CD4-positive, alpha-beta T cell treated with Interleukin-6 at 100 ng/mL for 8 hours (primary cell): ENCODE data around the gene PTH2.
"Not testable (repeated sequence)": the region's sequence is repeated elsewhere in the genome, so short reads cannot be mapped to it uniquely, and the experiment has no call there.

Experiments
- DNase-seq: peaks from one replicate; pipeline ENCODE4 v3.0.0-alpha.2; 2020; ENCODE audit warnings: mixed read lengths, low spot score

The PTH2 gene

DNA sequence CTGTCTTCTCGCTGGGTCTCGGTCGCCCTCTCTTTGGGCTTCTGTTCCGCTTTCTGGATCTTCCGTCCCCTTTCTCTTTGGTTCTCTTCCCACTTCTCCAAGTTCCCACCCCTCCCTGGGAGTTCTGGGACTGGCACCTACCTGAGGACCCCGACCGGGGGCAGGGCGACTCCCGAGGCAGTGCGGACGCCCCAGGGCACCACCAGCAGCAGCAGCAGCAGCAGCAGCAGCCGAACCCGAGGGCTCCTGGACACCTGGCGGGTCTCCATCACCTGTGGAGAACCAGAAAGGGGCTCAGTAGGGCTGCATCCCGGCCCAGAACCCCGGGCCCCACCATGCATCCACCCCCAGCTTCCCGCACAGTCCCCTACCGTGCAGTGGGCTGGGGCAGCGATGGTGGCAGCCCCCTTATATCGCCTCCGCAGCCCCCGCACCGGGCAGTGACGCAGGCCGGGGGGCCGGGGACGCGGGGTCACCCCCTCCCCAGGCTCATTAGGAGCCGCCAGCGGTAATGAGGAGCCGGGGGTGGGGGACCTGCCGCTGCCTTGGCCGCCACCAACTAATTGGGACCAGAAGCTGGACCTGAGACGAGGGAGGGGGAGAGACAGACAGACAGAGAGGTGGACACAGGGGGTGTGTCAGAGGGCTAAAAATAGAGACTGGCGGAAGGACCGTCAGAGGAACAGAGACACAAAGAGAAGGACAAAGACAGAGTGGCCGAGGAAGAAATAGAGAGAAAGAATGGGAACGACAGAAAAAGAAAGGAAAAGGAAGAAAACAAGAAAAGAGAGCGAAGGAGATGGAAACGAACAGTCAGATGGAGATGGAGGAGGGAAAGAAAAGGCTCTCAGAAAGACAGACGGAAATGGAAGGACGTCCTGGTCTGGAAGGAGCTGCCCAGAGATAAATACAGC, at the start of gene PTH2:
PTH2 (minus strand) TSS at position 371 of the 914 bp plus-strand sequence; CDS start at position 269, 102 bp downstream.
- DNase-seq: no peak

DNA sequence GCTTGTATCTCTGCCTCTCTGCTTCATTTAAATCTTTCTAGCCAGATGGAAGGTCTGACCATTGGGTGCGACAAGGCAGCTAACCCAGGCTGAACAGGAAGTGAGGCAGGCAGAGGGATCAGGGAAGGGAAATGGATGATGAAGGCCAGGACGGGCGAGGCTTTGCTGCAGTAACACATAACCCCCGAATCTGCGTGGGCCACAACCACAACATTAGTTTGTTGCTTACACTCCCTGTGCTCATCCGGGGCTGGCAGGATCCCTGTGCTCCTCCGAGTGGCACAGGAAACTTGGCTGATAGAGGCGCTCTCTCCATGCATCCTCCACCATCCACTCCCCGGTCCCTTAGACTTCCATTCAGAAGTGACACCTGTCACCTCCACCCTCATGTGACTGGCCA, 49.7 kb upstream of the PTH2 start:
- no peak for DNase-seq

GRCh38 chr19:49470615-49470978, 47.4 kb upstream of the PTH2 start:
- DNase-seq: no peak

GRCh38 chr19:49469828-49470614, 46.8 kb upstream of the PTH2 start:
- DNase-seq: peak; percentile 86

DNA sequence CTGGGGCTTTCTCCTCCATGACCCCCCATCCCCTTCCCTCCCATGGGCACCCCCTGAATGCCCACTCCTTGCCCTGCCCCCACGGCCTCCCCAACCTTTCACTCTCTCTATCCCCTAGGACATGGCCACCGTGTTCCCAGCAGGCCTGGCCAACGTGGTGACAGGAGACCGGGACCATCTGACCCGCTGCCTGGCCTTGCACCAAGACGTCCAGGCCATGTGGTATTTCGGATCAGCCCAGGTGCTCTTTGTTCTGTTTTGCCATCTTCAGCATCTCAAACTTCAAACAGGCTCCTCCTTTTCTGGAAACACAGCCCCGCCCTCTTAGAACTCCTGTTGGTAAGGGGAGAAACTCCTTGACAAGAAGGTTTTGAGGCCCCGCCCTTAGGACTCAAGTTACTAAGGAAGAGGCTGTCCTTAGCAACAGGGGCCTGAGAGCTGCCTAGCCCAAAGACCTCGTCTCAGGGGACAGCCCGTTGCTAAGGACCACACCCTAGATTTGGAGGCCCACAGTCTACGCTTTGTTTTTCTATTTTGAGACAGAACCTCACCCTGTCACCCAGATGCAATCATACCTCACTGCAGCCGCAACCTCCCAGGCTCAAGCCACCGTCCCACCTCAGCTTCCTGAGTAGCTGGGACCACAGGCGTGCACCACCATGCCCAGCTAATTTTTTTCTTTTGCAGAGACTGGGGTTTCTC, 45.7 kb upstream of the PTH2 start:
- DNase-seq: peak; percentile 95

DNA sequence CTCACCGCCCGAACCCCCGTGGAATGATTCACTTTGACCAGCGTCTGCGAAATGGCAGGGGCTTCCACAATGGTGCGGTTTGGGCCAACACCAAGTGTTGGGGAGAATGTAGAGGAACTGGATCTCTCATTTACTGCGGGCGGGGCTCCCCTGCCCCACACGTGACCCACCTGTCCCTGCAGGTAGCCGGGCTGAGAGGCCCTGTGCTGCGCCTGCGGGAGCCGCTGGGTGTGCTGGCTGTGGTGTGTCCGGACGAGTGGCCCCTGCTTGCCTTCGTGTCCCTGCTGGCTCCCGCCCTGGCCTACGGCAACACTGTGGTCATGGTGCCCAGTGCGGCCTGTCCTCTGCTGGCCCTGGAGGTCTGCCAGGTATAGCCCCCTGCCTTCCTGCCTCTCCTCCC, 45.0 kb upstream of the PTH2 start:
- no peak for DNase-seq

DNA sequence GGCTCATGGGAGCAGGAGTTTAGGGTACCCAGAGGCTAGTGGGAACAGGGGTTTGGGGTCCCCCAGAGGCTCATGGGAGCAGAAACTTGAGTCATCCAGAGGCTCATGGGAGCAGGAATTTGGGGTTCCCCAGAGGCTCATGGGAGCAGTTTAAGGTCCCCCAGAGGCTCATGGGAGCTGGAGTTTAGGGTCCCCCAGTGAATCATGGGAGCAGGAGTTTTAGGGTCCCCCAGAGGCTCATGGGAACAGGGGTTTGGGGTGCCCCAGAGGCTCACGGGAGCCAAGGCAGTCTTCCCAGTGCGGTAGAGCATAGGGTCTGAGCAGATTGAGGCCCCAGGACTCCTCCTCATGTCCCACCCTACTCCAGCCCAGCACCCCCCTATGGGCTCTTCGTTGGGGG, 42.1 kb upstream of the PTH2 start:
- DNase-seq: no peak

DNA sequence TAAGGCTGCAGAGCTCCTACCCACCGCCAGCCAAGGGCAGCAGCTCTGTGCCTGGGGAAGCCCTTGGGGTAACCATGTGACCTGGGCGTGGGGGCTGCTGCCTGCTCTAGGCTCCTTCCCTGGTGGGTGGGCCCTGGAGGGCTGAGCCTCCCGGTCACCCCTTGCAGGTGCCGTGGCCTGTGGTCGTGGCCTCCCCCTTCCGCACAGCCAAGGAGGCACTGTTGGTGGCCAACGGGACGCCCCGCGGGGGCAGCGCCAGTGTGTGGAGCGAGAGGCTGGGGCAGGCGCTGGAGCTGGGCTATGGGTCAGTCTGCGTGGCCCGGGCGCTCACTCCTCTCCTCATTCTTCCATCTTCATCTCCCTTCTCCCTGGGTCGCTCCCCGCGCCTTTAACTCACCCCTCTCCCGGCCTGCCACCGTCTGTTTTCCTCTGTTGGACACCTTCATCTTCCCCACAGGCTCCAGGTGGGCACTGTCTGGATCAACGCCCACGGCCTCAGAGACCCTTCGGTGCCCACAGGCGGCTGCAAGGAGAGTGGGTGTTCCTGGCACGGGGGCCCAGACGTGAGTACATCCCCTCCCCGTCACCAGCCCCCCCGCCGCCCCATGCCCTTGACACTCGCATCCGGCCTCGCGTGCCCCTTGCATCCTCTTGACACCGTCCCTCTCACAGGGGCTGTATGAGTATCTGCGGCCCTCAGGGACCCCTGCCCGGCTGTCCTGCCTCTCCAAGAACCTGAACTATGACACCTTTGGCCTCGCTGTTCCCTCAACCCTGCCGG, 40.9 kb upstream of the PTH2 start:
- no peak for DNase-seq

GRCh38 chr19:49462492-49462891, 39.3 kb upstream of the PTH2 start:
- DNase-seq: no peak

GRCh38 chr19:49461656-49462055, 38.4 kb upstream of the PTH2 start:
- no peak for DNase-seq

DNA sequence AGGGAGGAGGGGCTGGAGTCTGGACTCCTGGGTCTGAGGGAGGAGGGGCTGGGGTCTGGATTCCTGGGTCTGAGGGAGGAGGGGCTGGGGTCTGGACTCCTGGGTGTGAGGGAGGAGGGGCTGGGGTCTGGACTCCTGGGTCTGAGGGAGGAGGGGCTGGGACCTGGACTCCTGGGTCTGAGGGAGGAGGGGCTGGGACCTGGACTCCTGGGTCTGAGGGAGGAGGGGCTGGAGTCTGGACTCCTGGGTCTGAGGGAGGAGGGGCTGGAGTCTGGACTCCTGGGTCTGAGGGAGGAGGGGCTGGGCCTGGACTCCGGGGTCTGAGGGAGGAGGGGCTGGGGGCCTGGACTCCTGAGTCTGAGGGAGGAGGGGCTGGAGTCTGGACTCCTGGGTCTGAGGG, 37.9 kb upstream of the PTH2 start:
- not testable (repeated sequence) for DNase-seq

- DNase-seq: no peak
Observed at GRCh38 chr19:49459388-49459787, 36.1 kb upstream of the PTH2 start.

- DNase-seq: no peak
Observed at GRCh38 chr19:49458567-49458903, 35.3 kb upstream of the PTH2 start.

- no peak for DNase-seq
Observed at GRCh38 chr19:49456326-49456725, 33.1 kb upstream of the PTH2 start.

GRCh38 chr19:49455773-49456172, 32.5 kb upstream of the PTH2 start:
- DNase-seq: no peak

DNA sequence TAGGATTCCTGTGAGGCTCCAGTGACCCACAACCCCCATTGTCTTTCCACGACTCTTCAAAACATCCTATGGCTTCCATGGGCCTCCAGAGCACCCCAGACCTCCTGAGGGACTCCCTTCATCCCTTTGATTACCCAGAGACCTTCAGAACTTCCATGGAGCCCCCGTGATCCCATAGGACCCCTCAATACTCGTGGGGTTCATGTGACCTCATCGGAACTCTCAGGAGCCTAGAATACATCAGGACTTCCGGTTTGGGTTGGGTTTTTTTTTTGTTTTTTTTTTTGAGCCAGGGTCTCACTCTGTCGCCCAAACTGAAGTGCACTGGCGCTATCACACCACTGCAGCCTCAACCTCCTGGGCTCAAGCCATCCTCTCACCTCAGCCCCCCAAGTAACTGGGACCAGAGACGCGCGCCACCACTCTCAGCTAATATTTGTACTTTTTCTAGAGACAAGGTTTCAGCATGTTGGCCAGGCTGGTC, 30.6 kb upstream of the PTH2 start:
- DNase-seq: no peak

DNA sequence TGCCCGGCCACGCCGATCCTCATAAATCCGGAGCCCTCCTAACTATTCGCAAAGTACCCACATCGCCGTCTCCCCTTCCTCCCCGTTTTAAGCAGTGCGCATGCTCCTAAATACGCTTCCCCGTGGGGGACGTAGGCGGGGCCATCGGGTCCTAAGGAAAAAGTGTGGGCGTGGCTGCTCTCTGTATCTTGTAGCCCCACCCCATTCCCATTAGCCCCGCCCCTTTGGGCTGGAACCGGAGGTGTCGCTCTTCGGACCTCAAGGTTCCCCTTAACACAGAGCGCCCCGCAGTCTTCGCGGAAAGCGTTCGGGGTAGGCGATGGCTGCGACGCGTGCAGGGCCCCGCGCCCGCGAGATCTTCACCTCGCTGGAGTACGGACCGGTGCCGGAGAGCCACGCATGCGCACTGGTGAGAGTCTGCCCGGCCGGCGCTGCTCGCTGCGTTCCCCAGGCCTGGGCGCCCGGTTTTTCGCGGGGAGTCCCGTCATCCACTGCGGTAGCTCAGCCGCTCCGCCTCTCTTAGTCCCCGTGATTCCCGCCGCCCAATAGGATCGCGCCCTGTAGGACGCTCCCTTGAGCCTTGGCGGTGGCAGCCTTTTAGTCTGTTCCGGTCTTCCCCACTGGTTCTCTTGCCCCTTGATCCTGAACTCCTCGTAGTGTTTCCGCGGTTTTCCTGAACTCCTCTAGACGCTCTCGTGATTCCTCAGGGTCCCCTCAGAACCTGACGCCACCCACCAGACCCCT, 29.9 kb upstream of the PTH2 start, which contains the start of gene ALDH16A1:
ALDH16A1 (plus strand) TSS at position 213 of the 744 bp plus-strand sequence; CDS start at position 320, 107 bp downstream.
- peak; percentile 98 for DNase-seq

GRCh38 chr19:49451430-49452181, 28.4 kb upstream of the PTH2 start, which contains the start of gene PIH1D1:
PIH1D1 (minus strand) TSS chr19:49451814; CDS start chr19:49451574, 240 bp downstream.
- peak; percentile 98 for DNase-seq

GRCh38 chr19:49450405-49450804, 27.2 kb upstream of the PTH2 start:
- DNase-seq: no peak

DNA sequence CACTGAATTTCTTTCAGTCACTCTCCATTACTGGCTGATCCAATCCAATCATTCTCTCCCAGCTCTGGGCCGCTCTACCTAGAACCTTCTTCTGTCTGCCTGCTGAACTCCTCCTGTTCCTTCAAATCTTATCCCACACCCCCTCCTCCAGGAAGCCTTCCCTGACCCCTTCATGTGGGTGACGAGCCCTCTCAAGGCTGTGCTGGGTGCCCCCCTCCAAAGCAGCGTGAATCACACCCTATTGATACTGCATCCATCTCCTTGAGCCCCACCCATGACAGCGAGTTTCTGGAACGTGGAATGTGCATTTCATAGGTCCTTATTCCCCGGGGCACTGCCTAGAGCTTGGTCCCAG, 25.2 kb upstream of the PTH2 start:
- DNase-seq: no peak
